NCI-H2107 treated with DMSO at 0.1 percent for 48 hours (cell line): Measurements from ENCODE around the gene SLC25A42.

Experiments used
- DNase-seq: peaks from one replicate; lab custom pipeline; 2025; ENCODE audit not compliant: unreplicated experiment; lab: John Stamatoyannopoulos, UW

SLC25A42 gene

DNA sequence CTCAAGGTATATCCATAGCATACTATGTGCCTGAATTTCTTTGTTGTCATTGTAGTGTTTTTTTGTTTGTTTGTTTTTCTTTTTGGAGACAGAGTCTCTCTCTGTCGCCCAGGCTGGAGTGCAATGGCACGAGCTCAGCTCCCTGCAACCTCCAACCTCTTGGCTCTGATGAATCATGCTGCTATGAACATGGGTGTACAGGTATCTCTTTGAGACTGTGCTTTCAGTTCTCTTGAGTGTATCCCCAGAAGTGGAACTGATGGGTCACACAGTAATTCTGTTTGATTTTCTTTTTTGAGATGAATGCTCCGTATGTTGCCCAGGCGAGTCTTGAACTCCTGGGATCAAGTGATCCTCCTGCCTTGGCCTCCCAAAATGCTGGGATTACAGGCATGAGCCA is 13.7 kb upstream of the SLC25A42 start:
- DNase-seq, result no peak

DNA sequence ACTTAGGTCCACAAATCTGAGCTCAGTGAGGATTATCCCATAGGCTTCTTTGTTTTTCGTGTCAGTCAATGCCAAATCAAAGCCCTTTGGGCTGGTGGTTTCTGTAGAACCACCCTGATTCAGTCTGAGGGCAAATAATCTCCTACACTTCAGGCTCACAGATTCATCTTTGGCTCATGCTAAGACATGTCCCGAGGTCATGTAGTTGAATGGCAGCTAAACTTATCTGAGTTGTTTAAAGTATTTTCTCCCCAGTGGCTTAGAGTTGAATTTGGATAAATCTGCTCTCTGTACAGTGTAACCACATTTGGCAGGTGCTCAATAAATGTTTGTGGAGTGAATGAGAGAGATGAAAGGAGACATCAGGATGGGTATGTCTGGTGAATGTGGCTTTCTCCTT is 13.1 kb upstream of the SLC25A42 start:
- DNase-seq, result no peak

DNA sequence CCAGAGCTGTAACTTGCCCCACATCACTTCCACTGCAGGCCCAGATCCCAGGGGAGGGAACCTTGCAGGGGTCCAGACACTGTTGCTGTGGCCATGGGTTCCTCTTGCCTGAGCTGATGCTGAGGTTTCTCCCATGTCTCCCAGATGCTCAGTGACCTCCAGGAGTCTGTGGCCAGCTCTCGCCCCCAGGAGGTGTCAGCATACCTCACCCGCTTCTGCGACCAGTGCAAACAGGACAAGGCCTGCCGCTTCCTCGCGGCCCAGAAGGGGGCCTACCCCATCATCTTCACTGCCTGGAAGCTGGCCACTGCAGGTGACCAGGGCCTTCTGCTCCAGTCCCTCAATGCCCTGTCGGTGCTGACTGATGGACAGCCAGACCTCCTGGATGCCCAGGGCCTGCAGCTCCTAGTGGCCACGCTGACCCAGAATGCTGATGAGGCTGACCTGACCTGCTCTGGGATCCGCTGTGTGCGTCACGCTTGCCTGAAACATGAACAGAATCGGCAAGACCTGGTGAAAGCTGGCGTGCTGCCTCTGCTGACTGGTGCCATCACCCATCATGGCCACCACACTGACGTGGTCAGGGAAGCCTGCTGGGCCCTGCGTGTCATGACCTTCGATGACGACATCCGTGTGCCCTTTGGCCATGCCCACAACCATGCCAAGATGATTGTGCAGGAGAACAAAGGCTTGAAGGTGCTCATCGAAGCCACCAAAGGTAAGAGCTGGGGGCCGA is 12.1 kb upstream of the SLC25A42 start:
- DNase-seq, result no peak

DNA sequence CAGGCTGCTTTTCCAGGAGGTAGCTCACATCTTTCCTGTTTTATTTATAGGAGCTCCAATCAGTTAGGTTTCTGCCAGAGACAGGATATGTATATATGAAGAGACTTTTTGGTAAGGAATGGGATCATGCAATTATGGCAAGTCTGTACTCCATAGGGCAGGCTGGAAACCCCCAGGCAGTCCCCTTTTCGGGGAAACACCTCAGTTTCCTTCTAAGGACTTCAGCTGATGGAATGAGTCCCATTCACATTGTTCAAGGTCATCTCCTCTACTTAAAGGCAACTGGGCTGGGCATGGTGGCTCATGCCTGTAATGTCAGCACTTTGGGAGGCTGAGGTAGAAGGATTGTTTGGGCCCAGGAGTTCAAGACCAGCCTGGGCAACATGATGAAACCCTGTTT is 10.9 kb upstream of the SLC25A42 start:
- DNase-seq, result no peak

DNA sequence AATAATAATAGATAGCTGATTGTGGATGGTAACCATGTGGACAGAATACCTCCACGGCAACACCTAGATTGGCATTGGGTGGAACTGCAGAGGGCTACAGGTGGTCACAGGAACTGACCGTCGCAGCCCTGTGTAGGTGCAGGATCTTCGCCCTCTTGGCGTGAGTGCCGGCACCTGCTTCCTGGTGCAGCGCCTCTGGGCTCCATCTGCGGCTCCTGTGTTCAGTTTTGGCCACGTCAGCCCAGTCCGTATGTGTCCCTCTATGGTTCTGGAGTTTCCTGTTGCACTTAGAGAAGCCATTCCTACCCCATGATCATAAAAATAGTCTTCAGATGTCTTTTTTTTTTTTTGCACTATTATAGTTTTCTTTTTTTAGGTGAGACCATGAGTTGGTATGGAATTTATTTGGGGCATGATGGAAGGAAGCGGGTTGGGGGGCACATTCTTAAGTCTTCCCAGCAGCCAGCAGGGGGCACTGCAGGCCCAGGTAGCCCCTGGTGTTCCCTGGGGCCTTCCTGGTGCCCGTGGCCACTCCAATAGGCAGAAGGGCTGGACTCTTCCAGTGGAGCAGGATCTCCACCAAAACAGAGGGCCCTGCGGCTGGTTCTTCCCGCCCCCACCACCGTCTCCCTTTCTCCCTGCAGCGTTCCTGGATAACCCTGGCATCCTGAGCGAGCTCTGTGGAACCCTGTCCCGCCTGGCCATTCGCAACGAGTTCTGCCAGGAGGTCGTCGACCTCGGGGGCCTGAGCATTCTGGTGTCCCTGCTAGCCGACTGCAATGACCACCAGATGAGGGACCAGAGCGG is 10.1 kb upstream of the SLC25A42 start:
- no peak for DNase-seq

DNA sequence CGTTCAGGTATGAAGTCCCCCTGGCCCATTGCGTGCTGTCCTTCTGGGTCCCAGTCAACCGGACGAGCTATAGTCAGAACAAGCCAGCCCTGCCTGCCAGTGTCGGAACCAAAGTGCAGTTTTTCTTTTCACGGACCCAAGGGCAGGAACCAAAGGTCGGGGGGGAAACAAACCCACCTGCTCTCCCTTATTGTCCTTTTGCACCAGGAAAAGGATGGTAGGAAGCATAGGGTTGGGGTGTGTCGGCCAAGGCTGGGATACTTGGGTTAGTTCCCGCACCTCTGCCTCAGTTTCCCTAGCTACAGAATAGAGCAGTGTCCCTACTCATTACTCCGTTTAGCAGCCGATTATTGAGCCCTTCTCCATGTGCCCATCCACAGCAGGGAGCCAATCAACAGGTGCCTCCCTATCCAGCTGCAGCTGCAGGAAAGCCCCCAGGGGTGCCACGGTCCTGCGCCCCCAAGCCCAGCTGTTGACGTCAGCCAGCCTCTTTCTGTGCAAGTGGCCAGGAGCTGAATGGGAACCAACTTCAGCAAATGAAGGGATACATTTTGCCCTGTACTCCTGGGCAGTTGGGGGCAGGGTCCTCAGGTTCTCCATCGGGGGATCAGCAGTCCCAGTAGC is 9.4 kb upstream of the SLC25A42 start:
- DNase-seq, result no peak

DNA sequence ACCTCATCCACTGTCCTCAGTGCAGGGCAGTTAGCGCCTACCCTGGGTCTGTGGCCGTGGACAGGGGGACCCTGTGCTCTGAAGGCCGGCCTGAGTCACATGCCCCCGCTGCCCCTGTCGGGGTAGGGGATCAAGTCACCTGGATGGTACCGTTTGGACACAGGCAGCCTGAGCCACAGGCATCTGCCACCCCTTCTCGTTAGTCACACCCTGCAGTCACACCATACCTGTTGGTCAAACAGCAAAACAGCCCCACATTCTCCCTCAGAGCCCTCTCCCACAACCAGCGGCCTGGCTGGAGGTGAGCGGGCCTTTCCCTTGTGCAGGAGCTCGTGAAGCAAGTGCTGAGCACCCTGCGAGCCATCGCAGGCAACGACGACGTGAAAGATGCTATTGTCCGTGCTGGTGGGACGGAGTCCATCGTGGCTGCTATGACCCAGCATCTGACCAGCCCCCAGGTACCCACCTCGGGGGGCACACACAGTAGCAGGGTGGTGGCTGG is 8.8 kb upstream of the SLC25A42 start:
- no peak for DNase-seq

DNA sequence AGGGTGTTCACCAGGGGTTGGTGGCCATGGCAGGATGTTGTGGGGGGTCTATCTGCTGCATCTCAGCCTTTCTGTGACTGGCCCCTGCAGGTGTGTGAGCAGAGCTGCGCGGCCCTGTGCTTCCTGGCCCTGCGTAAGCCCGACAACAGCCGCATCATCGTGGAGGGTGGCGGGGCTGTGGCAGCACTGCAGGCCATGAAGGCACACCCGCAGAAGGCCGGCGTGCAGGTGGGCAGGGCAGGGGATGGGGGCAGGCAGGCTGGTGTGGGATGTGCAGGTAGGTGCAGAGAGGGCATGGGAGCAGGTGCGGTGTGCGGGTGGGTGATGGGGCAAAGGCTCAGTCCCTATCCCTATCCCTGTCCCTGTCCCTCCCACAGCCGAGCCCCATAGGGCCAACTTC is 8.1 kb upstream of the SLC25A42 start:
- DNase-seq, result no peak

DNA sequence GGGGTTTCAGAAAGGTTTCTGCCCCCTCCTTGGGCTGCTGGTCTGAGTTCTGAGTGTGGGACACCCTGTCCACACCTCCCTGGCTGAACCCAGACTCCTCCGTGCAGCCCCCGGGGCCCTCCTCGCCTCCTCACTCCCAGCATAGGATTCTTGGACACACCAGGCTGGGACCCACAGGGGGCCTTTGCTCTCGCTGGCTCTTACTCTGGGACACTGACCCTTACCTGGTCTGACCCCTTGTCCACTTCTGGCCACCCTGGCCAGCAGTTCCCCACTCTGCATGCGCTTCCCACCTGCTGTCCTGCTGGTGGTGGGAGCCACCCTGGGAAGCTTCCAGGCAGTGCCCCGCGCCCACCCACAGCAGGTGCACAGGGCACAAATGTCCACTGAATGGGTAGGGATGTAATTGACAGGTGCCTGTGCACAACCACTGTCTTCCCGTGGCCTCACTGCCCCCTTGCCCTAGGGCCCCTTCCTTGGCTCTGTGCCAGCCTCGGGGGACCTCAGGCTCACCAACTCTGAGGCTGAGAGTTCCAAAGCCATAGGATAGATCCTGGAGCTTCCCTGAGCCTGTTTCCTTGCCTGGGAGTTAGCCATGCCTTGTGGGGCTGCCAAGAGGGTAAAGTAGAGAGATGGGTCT is 7.0 kb upstream of the SLC25A42 start:
- no peak for DNase-seq

DNA sequence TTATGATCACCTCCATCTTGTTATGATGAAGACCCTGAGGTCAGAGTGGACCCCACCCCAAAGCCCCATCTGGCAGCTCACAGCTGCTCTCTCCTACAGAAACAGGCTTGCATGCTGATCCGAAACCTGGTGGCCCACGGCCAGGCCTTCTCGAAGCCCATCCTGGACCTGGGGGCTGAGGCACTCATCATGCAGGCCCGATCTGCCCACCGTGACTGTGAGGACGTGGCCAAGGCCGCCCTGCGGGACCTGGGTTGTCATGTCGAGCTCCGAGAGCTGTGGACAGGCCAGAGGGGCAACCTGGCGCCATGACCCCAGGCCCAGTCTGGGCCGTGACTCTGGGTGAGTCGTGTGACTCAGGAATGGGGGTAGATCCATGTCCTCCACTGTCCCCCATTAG is 6.5 kb upstream of the SLC25A42 start:
- DNase-seq, result no peak

DNA sequence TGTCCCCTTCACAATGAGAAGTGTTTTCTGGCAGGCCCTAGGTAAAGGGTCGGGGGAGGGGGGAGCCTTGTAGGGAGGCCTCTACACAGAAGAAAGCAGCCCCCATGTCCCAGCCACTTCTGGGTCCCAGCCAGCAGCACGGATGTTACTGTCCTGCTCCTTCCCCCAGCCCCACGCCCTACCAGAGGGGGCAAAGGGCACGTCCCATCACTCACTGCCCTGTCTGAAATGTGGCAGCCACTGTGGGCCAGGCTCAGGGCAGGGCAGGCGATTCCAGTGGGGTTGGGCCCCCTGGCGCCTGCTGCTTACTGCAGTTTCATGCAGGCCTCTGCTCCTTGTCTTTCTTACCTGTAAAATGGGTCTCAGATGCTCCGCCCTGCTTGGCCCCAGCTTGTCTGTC is 6.1 kb upstream of the SLC25A42 start:
- no peak for DNase-seq

DNA sequence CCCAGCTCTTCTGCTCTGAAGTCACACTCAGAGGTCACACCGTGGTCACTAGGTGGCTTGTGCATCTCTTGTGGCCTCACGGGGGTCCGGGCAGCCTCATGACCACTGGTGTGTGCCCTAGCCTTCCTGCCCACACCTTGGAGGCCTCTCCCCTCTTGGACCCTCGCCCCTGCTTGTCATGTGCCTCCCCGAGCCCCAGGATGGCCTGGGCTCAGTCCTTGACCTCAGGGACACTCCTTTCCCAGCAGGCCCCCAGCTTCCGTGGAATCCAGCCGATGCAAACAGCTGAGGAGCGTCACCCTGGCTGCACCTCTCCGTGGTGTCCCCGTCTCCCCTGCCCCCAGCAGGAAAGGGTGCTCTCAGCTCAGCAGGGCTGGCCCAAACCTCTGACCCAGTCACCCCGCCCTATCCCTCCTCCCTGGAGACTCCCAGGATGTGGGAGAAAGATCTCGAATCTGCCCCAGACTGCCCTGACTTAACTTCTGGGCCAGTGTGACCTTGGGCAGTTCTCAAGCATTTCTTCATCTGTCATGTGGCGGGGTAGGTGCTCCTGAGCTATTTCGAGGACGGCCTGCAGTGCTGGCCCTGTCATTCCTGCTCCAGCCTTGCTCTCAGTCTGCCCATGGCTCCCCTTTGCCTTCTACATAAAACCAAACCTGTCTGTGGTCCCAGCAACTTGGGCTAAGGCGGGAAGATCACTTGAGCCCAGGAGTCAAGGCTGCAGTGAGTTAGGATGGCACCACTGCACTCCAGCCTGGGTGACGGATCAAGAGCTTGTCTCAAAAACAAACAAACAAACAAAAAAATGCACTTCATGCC is 4.6 kb upstream of the SLC25A42 start:
- no peak for DNase-seq

DNA sequence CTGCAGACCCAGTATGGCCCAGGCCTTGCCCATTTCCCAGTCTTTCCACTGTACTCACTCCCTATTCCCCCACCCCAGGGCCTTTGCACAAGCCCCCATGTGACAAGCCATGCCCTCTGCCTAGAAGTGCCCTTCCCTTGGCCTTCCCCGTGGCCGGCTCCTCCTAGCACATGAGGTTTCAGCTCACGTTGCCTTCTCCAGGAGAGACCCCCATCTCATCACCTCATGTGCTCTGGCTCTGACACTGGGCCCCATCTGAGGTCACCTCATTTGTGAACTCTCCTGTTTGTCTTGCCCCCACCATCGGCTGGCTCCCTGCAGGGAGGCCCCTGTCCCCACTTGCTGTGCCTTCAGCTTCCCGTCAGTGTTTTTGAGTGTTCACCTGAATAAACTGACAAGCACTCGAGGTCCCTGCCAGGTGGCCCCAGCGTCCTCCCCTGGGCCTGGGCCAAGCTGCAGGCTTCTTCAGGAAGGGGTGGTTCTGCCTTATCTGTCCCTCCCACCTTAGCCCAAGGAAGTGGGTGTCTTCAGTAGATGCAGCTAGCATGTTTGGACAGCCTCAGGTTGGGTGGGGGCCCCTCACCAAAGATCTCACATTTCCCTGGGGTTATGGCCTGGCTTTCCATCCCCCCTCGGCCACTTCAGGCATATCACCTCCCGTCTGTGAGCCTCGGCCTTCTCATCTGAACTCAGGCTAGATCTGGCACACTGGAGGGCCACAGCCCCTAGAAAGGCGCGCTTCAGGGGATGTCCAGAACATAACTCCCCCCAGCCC is 3.8 kb upstream of the SLC25A42 start:
- no peak for DNase-seq

DNA sequence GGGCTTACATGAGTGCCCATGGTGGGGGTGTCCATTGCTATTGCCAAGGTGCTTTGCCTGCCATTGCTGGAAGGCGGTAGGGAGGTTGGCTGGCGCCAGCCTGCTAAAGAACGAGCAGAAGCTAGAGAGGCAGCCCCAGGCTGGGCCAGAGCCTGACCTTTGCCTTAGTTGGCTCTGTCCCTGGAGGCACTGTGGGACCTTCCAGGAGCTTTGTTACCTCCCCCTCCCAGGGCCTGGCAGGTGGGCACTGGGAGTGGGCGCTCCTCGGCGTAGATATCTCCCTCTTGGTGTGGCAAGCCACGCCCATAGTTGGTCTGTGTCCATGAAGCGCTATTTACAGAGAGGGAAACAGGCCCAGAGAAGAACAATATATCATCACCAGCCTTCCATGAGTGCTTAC is 2.3 kb upstream of the SLC25A42 start:
- no peak for DNase-seq

DNA sequence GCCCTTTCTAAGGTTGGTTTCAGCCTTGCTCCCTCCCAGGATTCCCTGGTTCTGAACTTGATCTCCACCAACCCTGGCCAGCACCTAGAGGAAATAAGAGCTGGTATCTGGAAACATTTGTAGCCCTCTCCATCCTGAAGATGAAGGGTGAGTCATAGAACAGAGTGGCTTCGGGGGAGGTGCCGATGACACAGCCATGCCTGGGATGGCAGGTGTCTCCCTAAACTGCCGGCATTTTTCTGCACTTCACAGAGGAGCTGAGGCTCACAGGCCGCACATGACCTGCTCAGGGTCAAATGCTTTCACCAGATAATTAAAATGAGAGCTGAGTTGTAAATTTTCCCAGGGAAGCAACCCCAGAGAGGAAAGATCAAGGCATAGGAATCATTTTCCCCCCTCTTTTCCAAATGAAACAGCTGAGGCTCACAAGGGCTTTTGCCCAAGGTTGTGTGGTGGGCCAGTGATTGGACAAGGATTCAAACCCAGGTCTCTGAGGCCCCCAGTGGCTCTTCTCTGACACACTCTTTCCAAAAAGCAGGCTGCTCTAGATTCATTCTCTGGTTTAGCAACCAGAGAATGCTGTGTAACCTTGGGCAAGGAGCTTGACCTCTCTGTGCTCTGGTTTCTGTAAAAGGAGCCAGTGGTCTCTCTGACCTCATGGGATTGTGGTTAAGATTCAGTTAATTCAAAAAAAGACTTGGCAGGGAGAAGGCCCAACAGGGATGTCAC is 1.2 kb upstream of the SLC25A42 start:
- peak; percentile 77 for DNase-seq

DNA sequence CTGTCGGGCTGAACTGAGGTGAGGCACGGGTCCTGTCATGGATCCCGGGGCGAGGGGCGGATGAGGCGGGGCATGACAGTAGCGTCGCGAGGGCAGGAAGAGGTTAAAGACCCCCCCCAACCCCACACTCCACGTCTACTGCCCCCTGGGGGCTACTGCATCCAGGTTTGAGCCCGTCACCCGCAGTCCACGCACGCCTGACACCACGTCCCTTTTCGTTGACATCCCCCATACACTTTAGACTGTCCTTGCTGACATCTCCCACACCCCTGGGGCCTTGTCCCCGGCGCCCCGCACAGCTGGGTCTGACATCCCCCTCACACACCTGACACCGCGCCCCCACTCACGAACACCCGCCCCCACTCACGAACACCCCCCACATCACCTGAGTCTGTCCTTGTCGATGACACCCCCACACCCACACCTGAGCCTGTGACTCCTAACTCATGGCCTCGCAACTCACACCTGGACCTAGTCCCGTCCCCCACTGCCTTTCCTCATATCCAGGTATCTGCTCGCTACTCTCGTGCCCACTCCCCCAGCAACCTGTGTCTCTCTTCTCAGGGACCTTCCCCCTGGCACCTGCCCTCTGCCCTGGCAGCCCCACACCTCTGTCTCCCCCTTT is 416 bp downstream of the SLC25A42 start:
- DNase-seq, result no peak

DNA sequence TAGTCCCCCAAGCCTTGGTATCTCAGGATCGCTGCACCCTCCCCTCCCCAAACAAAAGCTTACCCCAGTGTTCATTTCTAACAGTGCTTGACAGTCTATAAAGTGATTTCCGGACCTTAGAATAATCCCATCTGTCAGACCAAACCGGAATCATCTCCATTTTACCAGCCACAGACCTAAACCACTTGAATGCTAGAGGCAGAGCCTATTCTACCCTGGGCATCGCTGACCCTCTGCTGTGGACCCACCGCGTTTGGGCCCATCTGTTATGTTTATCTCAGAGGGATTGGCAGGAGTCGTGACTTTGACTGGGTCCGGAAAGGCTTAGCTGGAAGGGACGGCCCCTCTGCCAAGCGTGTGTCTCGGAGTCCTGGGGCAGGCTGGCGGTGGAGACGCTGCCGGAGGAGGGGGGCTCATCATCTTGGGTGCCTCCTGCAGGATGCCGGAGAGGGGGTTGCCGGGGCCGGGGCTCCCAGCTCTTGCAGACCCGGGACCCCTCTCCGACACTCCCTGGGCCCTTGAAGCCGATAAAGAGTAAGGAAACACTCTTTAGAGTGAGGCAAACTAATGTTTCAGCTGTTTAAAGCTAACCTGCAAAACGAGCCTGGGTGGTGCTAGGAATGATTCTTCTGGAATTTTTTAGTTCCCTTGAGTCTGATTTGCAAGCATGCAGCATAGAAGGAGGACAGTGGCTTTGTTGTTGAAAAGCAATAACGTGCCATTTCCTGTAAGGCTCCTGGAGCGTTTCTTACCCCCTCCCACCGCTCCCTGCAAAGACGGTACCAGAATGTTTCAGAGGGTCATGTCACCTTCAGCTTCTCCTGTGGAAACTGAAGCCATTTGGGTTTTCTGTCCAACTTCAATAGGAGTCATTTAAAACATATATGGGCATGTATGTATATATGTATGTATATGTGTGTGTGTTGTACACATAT is 1.3 kb downstream of the SLC25A42 start:
- DNase-seq, result no peak
